PC-9 (cell line): ENCODE results near the gene TMEM147.

Source experiments
- EZH2 ChIP-seq: fragments of 200-600 bp; sonication (generic); IDR thresholded peaks from 2 replicates; pipeline ENCODE4 v1.8.0; 2017; ENCODE audit warnings: antibody characterized with exemption, low read depth
- TF ChIP-seq, protein P1 (sequence below): fragments of 200-600 bp; sonication (generic); conservative IDR thresholded peaks from 2 replicates; pipeline ENCODE4 v1.6.1; 2017; ENCODE audit warnings: mixed run types, antibody characterized with exemption, mild to moderate bottlenecking, moderate library complexity

DNA sequence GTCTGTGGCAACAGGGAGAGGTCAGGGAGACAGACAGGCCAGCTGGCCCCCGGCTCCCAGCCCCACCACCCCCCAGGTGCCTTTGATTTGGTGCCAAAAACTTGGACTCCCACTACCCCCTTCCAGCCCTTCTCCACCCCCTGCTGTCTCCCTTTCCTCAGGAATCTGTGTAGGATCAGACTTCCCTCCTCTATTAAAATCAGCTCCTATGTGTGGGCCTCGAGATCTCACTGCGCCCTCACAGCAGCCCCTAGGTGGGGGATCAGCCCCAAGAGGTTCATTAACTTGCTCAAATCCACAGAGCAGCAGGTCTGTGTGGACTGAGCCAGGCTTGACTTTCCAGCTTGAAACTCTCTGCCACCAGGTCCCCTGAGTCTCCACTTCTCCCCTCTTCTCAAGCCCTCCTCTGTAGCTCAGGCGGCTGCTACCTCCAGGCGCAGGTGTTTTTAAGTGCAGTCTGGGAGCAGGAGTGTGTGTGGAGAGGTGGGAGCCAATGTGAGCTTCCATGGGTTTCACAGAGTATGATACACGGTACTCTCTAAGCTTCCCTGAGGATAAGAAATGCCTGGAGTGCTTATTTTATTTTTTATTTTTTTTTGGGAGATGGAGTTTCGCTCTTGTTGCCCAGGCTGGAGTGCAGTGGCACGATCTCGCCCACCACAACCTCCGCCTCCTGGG lies 10.5 kb upstream of the TMEM147 start:
- TF ChIP-seq, protein P1, sequence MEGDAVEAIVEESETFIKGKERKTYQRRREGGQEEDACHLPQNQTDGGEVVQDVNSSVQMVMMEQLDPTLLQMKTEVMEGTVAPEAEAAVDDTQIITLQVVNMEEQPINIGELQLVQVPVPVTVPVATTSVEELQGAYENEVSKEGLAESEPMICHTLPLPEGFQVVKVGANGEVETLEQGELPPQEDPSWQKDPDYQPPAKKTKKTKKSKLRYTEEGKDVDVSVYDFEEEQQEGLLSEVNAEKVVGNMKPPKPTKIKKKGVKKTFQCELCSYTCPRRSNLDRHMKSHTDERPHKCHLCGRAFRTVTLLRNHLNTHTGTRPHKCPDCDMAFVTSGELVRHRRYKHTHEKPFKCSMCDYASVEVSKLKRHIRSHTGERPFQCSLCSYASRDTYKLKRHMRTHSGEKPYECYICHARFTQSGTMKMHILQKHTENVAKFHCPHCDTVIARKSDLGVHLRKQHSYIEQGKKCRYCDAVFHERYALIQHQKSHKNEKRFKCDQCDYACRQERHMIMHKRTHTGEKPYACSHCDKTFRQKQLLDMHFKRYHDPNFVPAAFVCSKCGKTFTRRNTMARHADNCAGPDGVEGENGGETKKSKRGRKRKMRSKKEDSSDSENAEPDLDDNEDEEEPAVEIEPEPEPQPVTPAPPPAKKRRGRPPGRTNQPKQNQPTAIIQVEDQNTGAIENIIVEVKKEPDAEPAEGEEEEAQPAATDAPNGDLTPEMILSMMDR: no peak
- no peak for TF ChIP-seq EZH2
